HG02571 (cell line): ENCODE measurements around the gene CKLF.
"Not testable (repeated sequence)": the region's sequence is repeated elsewhere in the genome, so short reads cannot be mapped to it uniquely, and the experiment has no call there.

Experiments used
- ATAC-seq: cut with Tn5 transposase; IDR thresholded peaks from one replicate; pipeline ENCODE4 v1.9.1; 2021; ENCODE audit warnings: mild to moderate bottlenecking, moderate library complexity; ENCODE audit not compliant: unreplicated experiment

The CKLF gene

DNA sequence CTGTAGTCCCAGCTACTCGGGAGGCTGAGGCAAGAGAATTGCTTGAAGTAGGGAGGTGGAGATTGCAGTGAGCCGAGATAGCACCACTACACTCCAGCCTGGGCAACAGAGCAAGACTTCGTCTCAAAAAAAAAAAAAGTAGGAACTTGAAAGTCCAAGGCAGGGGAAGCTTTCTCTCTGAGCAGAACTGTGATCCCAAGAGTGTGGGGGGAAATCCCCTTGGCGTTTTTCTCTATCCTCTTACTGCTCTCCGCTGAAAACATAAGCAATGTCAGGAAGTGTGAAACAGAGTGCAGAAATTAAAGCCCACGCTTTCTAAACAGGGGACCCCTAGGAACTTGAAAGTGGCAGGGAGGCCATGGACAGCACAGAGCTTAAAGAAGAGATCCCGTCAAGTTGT lies 42.4 kb downstream of the CKLF start:
- ATAC-seq: no peak

DNA sequence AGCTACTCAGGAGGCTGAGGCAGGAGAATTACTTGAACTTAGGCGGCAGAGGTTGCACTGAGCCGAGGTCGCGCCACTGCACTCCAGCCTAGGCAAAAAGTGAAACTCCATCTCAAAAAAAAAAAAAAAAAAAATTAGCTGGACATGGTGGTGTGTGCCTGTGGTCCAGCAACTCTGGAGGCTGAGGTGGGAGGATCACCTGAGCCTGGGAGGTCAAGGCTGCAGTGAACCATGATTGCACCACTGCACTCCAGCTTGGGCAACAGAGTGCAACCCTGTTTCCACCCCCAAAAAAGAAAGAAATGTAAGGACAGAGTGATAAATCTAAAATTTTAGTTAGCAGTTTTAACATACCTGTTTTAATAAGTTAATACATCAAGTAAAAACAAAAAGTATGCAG lies 44.2 kb downstream of the CKLF start:
- ATAC-seq: not testable (repeated sequence)

DNA sequence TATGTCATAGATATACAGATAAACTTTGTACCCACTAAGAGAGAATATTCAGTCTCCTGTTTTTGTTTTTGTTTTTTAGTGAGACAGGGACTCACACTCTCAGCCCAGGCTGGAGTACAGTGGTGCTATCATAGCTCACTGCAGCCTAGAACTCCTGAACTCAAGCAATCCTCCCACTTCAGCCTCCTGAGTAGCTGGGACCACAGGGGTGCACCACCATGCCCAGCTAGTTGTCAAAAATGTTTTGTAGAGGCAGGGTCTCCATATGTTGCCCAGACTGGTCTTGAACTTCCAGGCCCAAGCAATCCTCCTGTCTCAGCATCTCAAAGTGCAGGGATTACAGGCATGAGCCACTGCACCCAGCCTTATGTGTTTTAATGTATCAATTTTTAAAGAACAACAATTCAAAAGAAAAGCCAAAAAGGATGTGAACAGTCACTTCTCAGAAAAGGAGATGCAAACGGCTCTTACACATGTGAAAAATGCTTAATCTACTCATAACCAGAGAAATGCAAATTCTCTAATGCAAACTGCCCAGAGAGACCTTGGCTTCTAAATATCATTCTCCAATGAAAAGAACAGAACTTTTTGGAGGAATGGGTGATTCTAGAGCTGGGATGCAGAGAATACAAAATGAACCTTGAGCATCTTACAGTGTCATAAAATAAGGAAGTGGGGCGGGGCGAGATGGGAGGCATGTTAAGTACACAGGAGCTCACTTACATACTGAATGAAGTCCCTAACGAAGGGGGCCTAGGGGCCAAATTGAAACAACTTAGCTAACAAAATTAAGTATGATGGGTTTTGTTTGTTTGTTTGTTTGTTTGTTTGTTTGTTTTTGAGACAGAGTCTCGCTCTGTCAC lies 44.8 kb downstream of the CKLF start:
- no peak for ATAC-seq

DNA sequence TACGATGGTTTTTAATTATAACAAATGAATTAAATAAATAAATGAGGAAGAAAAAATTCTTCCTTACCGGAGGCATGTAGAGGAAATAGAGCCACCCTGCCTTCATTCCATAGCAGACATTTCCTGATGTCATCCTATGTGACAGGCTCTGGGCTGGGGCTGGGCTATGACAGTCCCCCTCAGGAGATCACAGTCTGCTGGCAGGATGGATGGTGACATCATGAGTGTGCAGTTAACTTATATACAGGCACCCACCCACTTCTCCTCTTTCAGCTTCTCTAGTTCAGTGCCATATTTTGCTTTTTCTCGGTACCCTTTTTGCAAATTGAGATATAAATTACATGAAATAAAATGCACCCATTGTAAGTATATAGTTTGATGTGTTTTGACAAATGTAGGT lies 45.7 kb downstream of the CKLF start:
- ATAC-seq: no peak

DNA sequence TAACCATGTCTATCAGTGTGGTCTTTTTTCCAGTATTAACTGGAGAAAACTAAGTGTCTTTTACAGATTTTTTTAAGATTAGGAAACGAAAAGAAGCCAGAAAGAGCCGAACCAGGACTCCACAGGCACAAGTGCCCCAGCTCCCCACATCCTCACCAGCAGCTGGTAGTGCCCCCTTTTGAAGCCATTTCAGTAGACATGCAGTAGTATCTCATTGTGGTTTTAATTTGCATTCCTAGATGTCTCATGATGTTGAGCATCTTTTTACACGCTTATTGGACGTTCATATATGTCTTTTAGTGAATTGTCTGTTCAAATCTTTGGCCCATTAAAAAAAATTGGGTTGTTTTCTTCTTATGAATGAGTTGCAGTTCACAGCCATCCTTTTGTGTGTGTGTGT lies 47.4 kb downstream of the CKLF start:
- ATAC-seq: no peak

DNA sequence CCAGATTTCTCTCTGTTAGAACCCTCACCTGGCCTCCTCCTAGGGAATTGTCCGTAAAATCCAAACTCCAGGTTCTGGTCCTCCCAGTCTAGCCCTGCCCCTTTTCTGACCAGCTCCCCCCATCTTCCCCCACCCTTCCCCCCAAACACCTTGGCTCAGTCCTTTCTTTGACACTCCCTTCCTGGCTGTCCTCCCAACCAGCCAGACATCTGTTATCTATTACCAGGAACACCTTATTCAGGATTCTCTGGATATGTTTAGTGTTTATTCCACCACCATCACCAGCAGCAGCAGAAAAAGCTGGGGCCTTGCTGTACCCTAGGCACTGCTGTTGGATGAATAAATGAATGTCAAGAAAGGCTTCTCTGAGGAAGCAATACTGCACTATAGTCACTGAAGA lies 48.1 kb downstream of the CKLF start:
- no peak for ATAC-seq

DNA sequence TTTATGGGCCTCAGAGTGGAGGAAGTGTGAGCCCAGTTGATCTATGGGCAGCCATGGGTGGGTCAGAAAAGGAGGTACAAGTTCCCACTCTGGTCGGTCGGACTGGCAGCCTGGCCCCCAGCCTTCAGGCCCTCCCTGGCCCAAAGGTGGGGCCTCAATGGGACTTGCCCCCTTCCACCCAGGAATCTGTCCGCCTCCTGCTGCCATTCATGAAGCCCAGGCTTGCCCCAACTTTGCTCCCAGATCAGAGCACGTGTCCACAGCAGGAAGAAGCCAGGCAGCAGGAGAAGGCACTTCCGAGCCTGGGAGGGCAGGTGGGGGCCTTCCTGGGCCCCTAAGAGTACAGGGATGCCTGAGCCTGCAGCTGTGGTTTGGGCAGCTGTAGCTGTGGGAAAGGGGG lies 49.1 kb downstream of the CKLF start:
- no peak for ATAC-seq

DNA sequence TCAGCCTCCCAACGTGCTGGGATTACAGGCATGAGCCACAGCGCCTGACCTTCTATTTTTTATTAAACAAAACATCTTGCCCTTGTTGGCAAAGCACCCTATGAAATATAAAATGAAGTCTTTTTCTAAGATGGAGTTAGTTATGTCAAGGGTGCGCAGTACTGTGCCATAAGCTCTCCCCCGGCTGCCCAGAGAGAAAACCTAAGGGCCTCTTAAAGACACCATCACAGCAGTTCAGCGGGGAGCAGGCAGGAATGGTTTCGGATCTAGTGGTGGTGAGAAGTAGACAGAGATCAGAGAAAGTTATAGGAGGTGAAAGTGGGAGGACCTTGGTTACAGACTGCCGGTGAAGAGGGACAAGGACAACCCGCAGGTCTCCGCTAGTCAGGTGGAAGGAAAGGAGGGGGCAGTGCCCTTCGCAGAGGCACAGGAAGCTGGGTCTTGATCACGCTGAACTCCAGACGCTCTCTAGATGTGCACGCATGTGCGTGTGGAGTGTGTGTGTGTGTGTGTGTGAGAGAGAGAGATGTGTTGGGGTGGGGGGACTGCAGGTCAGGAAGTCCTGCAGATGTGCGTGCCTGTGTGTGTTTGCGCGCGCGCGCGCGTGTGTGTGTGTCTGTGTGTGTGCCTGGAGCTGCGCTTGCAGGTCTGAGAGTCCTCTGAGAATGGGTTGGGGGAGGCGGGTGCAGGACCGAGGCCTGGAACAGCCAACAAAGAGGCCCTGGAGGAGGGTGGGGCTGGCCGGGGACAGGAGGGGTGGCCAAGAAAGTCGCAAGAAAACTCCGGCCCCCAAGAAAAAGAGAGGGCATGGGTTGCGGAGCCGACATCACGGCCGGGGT lies 51.4 kb downstream of the CKLF start:
- ATAC-seq: no peak

DNA sequence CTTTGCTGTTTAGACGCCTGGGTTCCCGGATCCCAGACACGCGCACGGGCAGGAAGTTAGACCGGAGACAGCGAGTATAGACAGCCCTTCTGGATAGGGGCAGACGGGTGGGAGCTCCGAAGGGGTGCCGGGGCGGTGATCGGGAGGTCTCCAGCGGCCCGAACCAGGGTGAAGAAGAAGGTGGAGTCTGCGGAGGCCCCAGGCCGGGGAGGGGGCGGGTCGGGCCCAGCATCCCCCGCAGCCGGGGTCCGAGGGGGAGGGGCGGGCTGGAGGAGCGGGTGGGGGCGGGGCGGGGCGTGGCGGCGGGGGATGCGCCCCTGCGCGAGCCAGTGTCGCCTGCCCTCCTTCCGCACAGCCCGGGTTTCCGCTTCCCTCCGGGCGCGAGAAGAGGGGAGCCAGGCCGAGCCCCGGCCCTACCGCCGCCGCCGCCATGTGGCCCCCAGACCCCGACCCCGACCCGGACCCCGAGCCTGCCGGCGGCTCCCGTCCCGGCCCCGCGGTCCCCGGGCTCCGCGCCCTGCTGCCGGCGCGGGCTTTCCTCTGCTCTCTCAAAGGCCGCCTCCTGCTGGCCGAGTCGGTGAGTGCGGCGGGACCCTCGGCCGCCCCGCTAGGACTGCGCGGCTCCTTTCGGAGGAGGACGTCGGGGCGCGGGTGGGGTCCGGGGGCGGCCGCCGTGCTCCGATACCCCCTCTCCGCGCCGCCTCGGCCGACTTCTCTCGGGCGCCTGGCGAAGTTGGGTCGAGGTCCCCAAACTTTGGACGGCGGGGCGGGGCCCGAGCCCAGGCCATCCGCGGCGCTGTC lies 52.2 kb downstream of the CKLF start, which contains the start of gene CMTM3:
TSS of gene CMTM3 (plus strand) at position 329 of the 801 bp plus-strand sequence. CDS start at position 431, 102 bp downstream.
- peak; percentile 44 for ATAC-seq

DNA sequence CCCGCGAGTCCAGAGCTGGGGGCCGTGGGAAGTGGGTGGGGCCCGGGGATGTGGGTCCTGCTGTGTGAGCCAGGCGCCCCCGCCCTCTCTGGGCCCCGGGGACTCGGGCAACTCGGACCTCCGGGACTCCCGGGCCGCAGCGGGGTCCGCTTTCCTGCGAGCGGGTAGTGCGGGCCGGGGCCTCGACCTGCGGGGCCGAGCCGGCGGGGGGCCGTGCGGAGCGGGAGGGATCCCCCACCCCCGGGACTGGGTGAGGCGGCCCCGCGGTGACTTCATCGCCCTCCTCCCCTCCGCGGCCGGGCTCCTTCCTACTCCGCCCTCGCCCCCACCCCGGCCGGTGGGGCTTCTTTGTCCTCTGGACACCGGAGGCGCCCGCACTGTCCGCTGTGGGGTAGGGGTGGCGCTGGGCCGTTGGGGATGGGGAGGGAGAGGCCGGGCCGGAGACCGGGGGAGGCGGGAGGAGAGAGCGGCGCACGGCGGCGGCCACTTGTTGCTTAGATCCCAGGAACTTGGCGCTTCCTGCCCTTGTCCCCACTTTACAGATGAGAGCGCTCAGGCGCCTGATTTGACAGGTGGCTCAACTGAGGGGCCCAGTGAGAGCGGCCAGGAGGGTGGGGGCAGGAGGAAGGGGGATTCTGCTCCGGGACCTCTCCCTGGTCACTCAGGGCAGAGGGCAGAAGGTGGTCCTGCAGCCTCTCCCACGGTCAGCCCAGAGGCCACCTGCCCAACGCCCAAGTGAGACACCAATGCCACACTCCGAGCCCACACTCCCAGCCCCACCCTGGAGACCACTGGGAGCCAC lies 53.0 kb downstream of the CKLF start:
- peak; percentile 11 for ATAC-seq

DNA sequence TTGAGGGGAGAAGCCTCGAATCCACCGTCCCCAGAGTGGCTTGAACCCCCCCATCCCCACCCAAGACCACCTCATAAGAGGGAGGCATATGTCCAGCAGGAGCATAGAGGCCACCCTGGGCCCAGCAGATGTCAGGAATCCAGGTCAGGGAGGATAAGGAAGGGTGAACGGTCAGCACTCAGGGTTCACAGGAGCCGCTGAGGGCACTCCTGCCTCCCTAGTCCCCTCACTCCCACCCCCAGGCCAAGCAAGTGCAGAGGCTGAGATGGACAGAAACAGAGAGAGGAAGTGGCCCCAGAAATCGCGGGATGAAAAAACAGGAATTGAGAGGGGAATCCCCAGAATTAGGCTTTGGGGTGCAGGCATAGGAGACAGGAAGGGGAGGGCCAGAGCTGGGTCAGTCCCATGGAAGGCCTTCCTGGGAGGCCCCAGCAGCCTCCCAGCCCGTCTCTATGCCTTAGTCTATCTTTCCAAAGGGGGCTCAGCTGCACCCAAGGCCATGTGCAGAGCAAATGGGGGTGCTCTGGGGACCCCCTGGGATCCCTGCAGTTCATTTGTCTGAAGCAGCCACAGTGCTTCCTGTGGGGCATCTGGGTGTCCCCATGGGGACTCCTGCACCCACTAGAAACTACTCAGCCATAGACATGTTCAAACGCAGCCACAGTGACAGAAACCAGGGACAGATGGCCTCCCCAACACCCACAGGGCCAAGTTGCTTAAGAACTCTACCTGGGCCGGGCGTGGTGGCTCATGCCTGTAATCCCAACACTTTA lies 53.8 kb downstream of the CKLF start:
- peak; percentile 37 for ATAC-seq

DNA sequence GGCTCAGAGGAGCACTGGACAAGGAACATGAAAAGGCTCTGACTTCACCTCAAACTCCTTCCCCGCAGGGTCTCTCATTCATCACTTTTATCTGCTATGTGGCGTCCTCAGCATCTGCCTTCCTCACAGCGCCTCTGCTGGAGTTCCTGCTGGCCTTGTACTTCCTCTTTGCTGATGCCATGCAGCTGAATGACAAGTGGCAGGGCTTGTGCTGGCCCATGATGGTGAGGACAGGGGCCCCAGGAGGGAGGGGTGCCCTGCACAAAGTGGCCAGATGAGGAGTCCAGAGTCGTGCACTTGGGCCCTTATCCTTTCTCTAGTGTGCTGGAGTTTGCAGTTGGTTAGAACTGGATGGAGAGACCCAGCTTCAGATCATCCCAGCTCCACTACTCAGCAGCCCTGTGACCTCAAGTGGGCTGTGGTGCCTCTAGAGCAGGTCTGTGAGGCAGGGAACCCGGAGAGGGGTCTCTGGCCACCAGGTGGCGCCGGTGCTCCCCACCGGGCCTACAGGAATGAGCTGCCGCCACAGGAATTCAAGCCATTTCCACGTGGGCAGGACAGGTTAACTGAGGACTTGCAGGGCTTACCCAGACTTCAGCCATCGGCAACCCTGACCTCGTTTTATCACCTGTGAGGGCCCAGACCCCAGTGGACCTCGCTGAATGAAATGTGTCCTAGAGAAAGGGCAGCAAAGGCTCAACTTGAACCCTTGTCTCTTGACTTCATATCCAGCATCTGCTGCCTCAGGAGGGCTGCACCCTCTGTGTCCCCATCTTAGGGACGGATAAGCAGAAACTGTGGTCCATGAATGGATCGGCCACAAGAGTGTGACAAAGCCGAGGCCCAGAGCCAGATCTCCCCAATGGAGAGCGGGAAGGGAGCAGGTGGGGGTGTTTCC lies 56.1 kb downstream of the CKLF start:
- no peak for ATAC-seq

DNA sequence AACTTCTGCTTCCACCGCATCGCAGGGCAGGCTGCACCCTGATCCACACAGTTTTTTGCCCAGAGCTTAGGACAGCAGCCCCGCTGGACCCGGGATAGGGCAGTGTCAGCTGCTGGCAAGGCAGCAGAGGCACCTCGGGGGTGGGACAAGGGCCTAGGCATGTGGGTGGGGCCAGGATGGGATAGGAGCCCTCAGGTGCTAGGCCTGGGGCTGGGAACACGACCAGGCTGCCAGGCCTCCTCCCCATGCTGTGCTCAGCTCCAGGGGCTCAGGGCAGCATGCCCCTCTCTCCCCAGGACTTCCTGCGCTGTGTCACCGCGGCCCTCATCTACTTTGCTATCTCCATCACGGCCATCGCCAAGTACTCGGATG lies 56.7 kb downstream of the CKLF start:
- ATAC-seq: no peak

DNA sequence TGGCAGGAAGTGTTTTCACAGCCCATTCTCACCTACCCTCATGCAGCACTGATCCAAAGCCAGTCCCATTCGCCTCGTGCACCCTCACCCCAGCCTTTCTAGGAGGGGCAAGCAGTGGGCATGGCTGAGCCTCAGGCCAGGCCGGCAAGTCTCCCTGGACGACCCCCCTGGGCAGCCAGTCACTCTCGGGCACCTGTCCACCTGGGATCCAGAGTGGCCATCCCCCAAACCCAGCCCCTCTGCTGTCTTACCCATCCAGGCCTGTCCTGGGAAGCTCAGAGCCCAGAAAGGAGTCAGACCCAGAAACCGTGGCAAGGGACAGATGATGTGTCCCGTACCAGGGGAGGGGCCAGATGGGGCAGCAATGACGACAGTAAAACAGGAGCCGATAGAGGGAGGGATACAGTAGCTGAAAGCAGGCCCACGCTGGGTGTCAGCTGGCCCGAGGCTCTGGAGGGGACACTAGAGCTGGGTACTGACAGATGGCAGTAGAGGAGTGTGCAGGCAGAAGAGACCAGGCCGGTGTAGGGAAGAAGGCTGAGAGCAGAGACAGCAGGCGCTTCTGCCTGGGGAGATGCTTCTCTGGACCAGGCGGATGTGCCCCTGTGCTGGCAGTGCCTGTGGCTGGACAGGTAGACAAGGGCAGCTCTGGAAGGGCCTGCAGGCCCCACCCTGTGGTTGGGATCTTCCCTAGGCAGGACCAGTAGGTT lies 57.9 kb downstream of the CKLF start:
- ATAC-seq: no peak

DNA sequence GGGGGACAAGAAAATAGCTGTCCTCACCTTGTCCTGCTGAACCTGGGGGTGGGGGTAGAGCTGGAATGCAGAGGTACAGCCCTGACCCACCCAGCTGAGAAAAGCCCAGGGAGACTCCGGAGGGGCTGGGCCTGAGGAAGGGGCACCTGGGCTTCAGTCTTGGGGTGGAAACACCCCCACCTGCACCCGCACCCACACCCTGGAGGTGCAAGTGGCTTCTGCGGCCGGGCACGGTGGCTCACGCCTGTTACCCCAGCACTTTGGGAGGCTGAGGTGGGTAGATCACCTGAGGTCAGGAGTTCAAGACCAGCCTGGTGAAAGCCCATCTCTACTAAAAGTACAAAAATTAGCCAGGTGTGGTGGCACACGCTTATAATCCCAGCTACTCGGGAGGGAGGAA lies 59.5 kb downstream of the CKLF start:
- ATAC-seq: not testable (repeated sequence)

DNA sequence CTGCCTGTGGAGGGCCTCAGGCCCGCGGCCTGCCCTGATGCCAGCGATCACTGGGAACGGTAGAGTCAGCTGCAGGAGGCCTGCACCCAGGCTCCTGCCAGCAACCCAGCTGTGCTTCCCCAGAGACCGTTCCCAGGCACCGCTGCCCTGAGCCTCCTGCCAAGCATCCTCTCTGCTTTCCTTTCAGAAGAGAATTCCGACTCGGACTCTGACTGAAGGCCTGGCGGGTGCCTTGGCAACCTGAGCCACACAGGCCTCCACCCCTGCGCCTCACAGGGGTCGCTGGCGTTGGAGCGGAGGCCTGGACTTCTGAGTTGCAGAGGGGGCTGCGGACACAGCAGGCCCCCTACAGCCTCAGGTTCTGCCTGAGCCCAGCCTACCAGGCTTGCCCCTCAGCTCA lies 60.0 kb downstream of the CKLF start:
- no peak for ATAC-seq

DNA sequence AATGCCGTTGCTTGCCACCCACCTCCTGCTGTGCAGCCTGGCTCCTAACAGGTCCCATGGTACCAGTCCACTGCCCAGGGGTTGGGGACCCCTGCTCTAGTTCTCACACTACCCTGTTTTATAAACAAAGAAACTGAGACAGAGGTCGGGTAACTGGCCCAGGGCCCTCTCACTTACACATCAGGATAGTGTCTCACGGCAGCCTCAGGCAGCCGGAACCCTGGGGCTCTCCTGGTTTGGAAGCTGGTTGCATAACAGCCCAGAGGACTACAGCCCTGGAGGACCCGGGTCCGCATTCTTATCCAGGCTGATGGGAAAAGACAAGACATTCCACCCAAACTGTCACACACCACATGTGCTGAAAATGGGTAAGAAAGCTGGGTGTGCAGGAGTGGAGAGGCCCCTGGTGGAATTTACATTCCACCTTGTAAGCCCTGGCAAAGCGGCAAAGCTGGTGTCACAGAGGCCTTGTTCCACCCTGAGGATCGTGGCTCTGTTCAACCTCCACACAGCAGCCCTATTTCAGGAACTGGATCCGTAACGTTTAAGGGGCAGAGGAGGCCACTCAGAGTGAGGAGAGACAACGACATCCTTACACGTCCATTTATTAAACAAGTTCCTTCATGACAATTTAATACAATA lies 61.9 kb downstream of the CKLF start:
- ATAC-seq: no peak
